IPS-20b (cell line): ENCODE data around the gene RPS8.

Experiments used
- H3K27ac ChIP-seq: one replicate; pipeline ENCODE4 v1.5.1; 2013; ENCODE audit warnings: low read length
- H3K27me3 ChIP-seq: 2 replicates; pipeline ENCODE4 v1.6.1; 2013; ENCODE audit warnings: mild to moderate bottlenecking, low read length, inconsistent platforms; ENCODE audit not compliant: insufficient read depth
- H3K36me3 ChIP-seq: 2 replicates; pipeline ENCODE4 v1.6.1; 2013; ENCODE audit warnings: low read depth, mild to moderate bottlenecking, inconsistent platforms, low read length, moderate library complexity; ENCODE audit not compliant: insufficient read depth
- H3K4me1 ChIP-seq: 2 replicates; pipeline ENCODE4 v1.6.1; 2013; ENCODE audit warnings: mild to moderate bottlenecking, control low read depth, inconsistent platforms, low read length, moderate library complexity; ENCODE audit not compliant: insufficient read depth
- H3K4me3 ChIP-seq: 2 replicates; pipeline ENCODE4 v1.5.1; 2013; ENCODE audit warnings: mild to moderate bottlenecking, low read length, inconsistent platforms
- H3K9ac ChIP-seq: 2 replicates; pipeline ENCODE4 v1.6.1; 2013; ENCODE audit warnings: low read depth, mild to moderate bottlenecking, inconsistent platforms, low read length, moderate library complexity
- H3K9me3 ChIP-seq: 2 replicates; pipeline ENCODE4 v1.6.1; 2013; ENCODE audit warnings: mild to moderate bottlenecking, low read depth, low read length, inconsistent platforms; ENCODE audit not compliant: insufficient read depth

The RPS8 gene

GRCh38 chr1:44784094-44785028 is 9.0 kb downstream of the RPS8 start:
- H3K27me3 ChIP-seq = peaks cover 23% of the 10 kb centered on the region
- H3K9ac ChIP-seq = peak overlapping the region; percentile 72; the same call in 1 of the 2 replicates
- no peak overlapping the region for H3K27ac ChIP-seq
- H3K36me3 ChIP-seq = peaks cover 20% of the 10 kb centered on the region
- peak overlapping the region; percentile 64 for H3K4me3 ChIP-seq
- peaks cover 15% of the 10 kb centered on the region; the same call in 1 of the 2 replicates for H3K4me1 ChIP-seq
- H3K9me3 ChIP-seq = no peaks in the 10 kb centered on the region

GRCh38 chr1:44785029-44785380 is 9.7 kb downstream of the RPS8 start:
- H3K4me3 ChIP-seq = peak overlapping the region; percentile 64
- peaks cover 13% of the 10 kb centered on the region; the same call in 1 of the 2 replicates for H3K36me3 ChIP-seq
- H3K9ac ChIP-seq = no peak overlapping the region
- peaks cover 23% of the 10 kb centered on the region for H3K27me3 ChIP-seq
- no peak overlapping the region for H3K27ac ChIP-seq
- H3K4me1 ChIP-seq = peaks cover 18% of the 10 kb centered on the region; the same call in 1 of the 2 replicates
- H3K9me3 ChIP-seq = no peaks in the 10 kb centered on the region

GRCh38 chr1:44785501-44786137 is 10.3 kb downstream of the RPS8 start:
- Histone ChIP-seq H3K4me3 (peak overlapping the region; percentile 66; the same call in 1 of the 2 replicates), H3K9ac (peak overlapping the region; percentile 75; the same call in 1 of the 2 replicates), H3K27ac (no peak overlapping the region)

DNA sequence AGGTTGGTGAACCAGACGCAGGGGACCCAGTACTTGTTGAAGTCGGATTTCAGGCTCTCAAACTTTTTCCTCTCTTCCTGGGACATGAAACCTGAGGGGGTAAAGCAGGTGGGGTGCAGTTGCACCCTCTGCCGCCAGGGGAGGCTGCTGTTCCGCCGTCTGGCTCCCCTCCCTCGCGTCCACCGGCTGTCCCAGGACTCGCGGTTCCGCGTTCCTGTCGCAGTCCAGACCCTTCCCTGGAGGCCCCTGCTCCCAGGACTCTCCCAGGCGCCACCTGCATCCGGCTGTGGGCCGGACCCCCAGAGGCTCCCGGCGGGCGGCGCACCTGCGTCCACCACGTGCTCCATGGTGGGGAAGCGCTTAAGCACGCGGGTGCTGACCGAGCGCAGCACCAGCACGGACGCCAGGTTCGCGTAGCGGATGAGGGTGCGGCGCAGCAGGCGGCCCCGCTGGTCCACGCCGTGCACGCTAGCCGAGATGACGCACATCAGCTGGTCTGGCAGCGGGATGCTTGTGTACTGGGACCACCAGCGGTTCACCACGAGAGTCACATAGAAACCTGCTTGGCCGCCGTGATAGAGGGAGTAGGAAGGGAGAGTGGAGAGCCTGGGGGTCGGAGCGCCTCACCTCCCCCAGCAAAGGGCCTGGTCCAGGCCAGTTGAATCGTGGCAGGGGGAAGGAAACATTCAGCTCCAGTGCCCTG is 10.9 kb downstream of the RPS8 start:
- Histone ChIP-seq H3K4me3 (peak overlapping the region; percentile 66), H3K9ac (peak overlapping the region; percentile 75; the same call in 1 of the 2 replicates), H3K9me3 (no peaks in the 10 kb centered on the region), H3K36me3 (peaks cover 3% of the 10 kb centered on the region; the same call in 1 of the 2 replicates), H3K4me1 (peaks cover 18% of the 10 kb centered on the region; the same call in 1 of the 2 replicates), H3K27ac (no peak overlapping the region), H3K27me3 (peaks cover 23% of the 10 kb centered on the region)

More at GRCh38 chr1:44785501-44786137, 10.3 kb downstream of the RPS8 start:
- H3K27me3 ChIP-seq = peaks cover 23% of the 10 kb centered on the region
- peaks cover 9% of the 10 kb centered on the region; the same call in 1 of the 2 replicates for H3K36me3 ChIP-seq
- no peaks in the 10 kb centered on the region for H3K9me3 ChIP-seq
- peaks cover 18% of the 10 kb centered on the region; the same call in 1 of the 2 replicates for H3K4me1 ChIP-seq

DNA sequence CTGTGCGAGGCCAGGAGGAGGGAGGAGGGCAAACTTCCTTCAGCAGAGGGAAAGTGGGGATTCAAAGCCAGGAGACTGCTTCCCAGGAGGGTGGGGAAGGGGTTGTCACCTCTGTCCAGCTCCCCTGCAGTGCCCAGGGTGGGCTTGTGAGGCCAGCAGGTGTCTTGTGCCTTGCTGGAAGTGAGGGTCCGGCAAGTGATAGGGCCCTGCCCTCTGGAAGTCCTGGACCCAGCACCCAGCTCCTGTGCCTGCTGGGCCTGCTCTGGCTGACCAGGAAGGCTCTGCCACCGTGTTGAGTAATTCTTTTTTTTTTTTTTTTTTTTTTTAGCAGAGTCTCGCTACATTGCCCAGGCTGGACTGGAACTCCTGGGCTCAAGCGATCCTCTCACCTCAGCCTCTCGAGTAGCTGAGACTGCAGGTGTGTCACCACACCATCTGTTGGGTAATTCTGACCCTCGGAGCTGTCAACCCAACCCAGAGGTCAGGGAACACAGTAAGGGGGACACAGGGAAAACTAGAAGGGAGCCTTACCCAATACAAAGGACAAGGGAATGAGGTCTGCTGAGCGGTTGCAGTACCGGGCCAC is 11.6 kb downstream of the RPS8 start:
- peaks cover 23% of the 10 kb centered on the region for H3K27me3 ChIP-seq
- peak overlapping the region; percentile 66; the same call in 1 of the 2 replicates for H3K4me3 ChIP-seq
- H3K27ac ChIP-seq = no peak overlapping the region
- H3K4me1 ChIP-seq = peaks cover 18% of the 10 kb centered on the region; the same call in 1 of the 2 replicates
- H3K36me3 ChIP-seq = no peaks in the 10 kb centered on the region
- no peaks in the 10 kb centered on the region for H3K9me3 ChIP-seq
- H3K9ac ChIP-seq = peak overlapping the region; percentile 75; the same call in 1 of the 2 replicates

DNA sequence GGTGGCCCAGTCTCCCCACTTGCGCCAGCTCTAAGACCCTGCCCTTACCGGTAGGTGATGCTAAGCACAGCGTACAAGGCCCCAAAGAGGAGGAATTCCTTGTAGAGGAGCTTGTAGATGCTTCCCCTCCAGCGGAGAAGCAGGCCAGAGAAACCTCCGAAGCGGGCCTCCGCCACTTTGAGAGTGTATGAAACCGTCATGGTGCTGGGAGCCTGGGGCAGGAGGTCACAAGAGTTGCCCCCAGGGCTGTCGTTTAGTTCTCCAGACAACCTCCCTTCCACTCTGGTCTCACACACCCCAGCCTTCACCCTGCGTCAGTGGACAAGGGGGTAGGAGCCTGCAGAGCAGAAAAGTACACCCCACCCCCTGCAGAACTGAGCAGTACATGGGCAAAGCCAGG is 12.2 kb downstream of the RPS8 start:
- Histone ChIP-seq H3K9me3 (no peaks in the 10 kb centered on the region), H3K27me3 (peaks cover 23% of the 10 kb centered on the region), H3K4me3 (no peak overlapping the region), H3K36me3 (no peaks in the 10 kb centered on the region), H3K27ac (no peak overlapping the region), H3K9ac (no peak overlapping the region), H3K4me1 (peaks cover 18% of the 10 kb centered on the region; the same call in 1 of the 2 replicates)

DNA sequence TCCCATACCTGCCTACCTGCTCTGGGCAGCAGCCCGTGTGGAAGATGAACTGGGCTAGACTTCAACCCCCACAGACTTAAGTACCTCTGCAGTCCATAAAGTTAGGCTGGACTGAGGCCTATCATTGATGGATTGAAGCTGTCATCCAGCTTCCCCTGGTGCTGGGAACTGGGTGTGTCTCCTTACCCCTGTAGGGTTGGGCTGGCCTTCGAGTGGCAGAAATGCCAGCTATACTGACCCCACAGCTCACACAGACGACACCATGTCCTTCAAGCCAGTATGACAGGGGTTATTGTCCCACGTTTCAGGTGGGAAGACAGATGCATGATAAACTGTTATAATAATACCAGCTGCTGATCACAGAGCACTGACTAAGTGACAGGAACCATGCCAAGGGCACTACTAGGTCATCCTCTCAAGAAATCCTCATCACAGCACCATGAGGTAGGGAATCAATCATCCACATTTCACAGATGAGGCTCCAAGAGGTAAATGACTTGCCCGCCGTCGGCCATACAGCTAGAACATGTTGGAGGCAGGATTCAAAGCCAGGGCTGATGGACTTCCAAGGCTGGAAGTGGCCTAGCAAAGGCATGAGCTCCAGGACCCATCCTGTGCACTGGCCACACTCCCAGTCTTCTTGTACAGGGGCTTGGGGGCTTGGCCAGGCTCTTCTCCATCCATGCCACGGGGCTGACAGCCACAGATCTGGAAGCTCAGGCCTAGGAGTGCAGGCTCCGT is 12.9 kb downstream of the RPS8 start, which contains the start of gene BEST4:
Gene BEST4 (minus strand): TSS at position 51 of the 741 bp plus-strand sequence. CDS start 465 bp downstream, outside the sequence.
- H3K9me3 ChIP-seq = no peaks in the 10 kb centered on the region
- peaks cover 23% of the 10 kb centered on the region for H3K27me3 ChIP-seq
- no peak within 1 kb of the TSS for H3K9ac ChIP-seq

DNA sequence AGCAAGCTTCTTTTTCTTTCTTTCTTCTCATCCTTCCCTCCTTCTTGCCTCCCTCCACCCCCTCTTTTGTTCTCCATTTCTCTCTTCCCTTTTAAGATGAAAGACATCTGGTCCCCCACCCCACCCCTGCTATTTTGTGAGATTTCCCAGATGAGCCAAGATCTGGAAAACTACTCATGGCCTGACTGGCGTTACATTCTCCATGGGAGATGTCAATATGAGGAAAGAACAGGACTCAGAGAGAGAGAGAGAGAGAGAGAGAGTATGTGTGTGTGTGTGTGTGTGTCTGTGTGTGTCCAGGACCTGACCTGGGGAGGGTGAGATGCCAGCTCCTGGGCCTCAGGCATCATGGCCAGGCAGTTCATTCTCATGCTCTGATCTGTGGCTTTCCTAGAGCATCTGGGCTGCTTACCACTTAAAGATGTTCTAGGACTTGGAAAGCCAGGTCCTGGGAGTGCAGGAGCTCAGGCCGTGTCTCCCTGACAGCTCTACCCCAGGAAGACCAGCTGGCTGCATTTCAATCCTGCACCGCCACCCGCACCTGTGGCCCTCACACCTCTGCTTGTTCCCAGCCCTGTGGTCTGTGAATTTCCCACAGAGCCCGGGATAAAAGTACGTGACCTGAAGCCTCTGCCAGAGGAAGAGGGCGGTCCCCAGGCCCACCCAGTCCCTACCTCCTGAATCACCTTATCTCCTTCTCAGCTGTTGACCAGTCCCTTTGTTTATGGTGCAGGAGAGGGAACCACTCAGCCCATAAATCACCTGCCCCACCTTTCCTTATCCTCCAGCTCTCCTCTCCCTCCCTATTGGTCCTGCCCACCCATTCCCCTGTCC is 15.8 kb downstream of the RPS8 start:
- Histone ChIP-seq H3K9ac (no peak overlapping the region), H3K27ac (no peak overlapping the region), H3K9me3 (no peaks in the 10 kb centered on the region), H3K4me1 (peaks cover 11% of the 10 kb centered on the region; the same call in 1 of the 2 replicates), H3K4me3 (no peak overlapping the region), H3K27me3 (peaks cover 7% of the 10 kb centered on the region), H3K36me3 (no peaks in the 10 kb centered on the region)

More for the DNA sequence above, 12.9 kb downstream of the RPS8 start, which contains the start of gene BEST4:
- no peaks in the 10 kb centered on the region for H3K36me3 ChIP-seq
- peaks cover 18% of the 10 kb centered on the region; the same call in 1 of the 2 replicates for H3K4me1 ChIP-seq
- H3K27ac ChIP-seq = no peak within 1 kb of the TSS
- no peak within 1 kb of the TSS for H3K4me3 ChIP-seq

DNA sequence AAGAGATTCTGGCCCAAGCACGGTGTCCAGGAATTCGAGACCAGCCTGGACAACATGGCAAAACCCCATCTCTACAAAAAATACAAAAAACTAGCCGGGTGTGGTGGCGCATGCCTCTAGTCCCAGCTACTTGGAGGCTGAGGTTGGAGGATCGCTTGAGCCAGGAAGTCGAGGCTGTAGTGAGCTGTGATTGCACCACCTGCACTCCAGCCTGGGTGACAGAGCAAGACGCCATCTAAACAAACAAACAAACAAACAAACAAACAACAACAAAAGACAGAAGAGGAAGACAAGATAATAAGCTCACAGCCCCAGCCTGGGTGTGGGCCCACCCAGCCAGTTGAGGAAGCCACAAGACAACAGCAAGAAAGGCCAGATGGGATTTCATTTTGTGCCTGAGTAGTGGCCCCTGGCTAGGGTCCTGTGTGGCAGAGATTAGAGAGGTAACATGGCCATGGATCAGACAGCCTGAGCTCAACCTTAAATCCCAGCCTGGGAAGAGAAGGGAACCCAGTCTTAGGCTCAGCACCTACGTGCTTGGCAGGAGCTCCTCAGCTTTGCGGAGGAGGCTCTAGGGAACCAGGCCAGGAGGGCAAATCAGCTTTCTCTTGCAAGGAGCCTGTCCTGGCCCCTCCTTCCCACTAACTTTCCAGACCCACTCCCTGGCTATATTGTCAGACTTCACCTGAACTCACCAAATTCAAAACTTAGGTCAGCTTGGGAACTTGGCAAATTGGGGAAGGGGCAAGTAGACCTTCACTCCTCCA is 17.6 kb downstream of the RPS8 start:
- no peaks in the 10 kb centered on the region for H3K36me3 ChIP-seq
- H3K4me3 ChIP-seq = no peak overlapping the region
- no peaks in the 10 kb centered on the region for H3K27me3 ChIP-seq
- H3K9ac ChIP-seq = no peak overlapping the region
- H3K4me1 ChIP-seq = peaks cover 6% of the 10 kb centered on the region; the same call in 1 of the 2 replicates
- no peaks in the 10 kb centered on the region for H3K9me3 ChIP-seq
- no peak overlapping the region for H3K27ac ChIP-seq
